HepG2 (cell line): ENCODE data around the gene TUBA4B. TPM values are rescaled to one million over a fixed set of nuclear protein-coding genes. Genes with fewer than 3 reads are reported as not detected.

Experiments
- ATAC-seq: fragments of 200-7000 bp; cut with Tn5 transposase; 3 replicates; pipeline ENCODE4 v1.9.1; 2020; ENCODE audit warnings: mild to moderate bottlenecking, moderate library complexity
- BruUV-seq: library from RNA; stranded (reverse); fragments of 400-500 nt; replicated peaks from 2 replicates; lab custom pipeline; 2021; lab: Mats Ljungman, UMichigan
- CTCF ChIA-PET: fragments of 300-600 bp; formaldehyde crosslinking; extraction: SDS; loops from one replicate; lab custom pipeline; 2021; ENCODE audit warnings: low total read pairs, inconsistent platforms, low intra/inter-chr PET ratio; lab: Yijun Ruan, JAX
- POLR2A ChIA-PET: fragments of 350-600 bp; sonication (Branson Sonifier 250); formaldehyde crosslinking; loops from one replicate; lab custom pipeline; 2020; ENCODE audit warnings: antibody characterized with exemption, inconsistent platforms; lab: Yijun Ruan, JAX
- DNase-seq: peaks from one replicate; pipeline ENCODE4 v3.0.0-alpha.2; 2015; ENCODE audit warnings: low spot score
- FAIRE-seq: peaks from 3 replicates; lab custom pipeline; 2011; peaks lifted over from hg19 to GRCh38; lab: Jason Lieb, UNC
- H2AFZ ChIP-seq: one replicate; pipeline ENCODE4 v1.6.1; 2011; ENCODE audit warnings: low read length, inconsistent platforms
- H3K27ac ChIP-seq: fragments of 300-600 bp; 3 replicates; pipeline ENCODE4 v1.8.0; 2011; ENCODE audit warnings: mixed run types, mild to moderate bottlenecking, mixed read lengths, low read length, inconsistent platforms; ENCODE audit not compliant: insufficient read depth; ENCODE audit errors: extremely low read length
- H3K27me3 ChIP-seq, 2 experiments: fragments of 200-600 bp in 1 of 2; 2 replicates in 1 of 2; 3 replicates in 1 of 2; pipeline versions ENCODE4 v1.6.0 to v1.8.0; 2011; ENCODE audit warnings: low read length in 2 of 2, mild to moderate bottlenecking in 2 of 2, moderate library complexity in 2 of 2, inconsistent platforms in 1 of 2; ENCODE audit not compliant: insufficient read depth in 2 of 2, control insufficient read depth in 1 of 2
- H3K36me3 ChIP-seq, 2 experiments: fragments of 200-600 bp in 1 of 2; replicated peaks in 1 of 2; 2 replicates in 1 of 2; 3 replicates in 1 of 2; pipeline versions ENCODE4 v1.5.1 to v1.8.0; 2011; ENCODE audit warnings: low read length in 2 of 2, inconsistent platforms in 1 of 2; ENCODE audit not compliant: insufficient read depth in 2 of 2, control insufficient read depth in 1 of 2
- H3K4me1 ChIP-seq: 2 replicates; pipeline ENCODE4 v1.5.1; 2012; ENCODE audit warnings: low read length, inconsistent platforms; ENCODE audit not compliant: insufficient read depth
- H3K4me2 ChIP-seq: 2 replicates; pipeline ENCODE4 v1.6.0; 2011; ENCODE audit warnings: low read depth, low read length, inconsistent platforms
- H3K4me3 ChIP-seq, 3 experiments: fragments of 200-600 bp in 1 of 3; sonication (generic), shearing (Covaris generic) in 1 of 3; replicated peaks in 1 of 3; 2 replicates each; pipeline ENCODE4 v1.5.1; 2011 to 2016; ENCODE audit warnings: low read length in 3 of 3, inconsistent platforms in 2 of 3, low read depth in 2 of 3, mild to moderate bottlenecking in 2 of 3, control low read depth in 1 of 3, mixed read lengths in 1 of 3; ENCODE audit not compliant: insufficient read depth in 1 of 3
- H3K79me2 ChIP-seq: one replicate; pipeline ENCODE4 v1.6.1; 2011; ENCODE audit warnings: low read length, inconsistent platforms; ENCODE audit not compliant: insufficient read depth
- H3K9ac ChIP-seq: 2 replicates; pipeline ENCODE4 v1.6.0; 2011; ENCODE audit warnings: mild to moderate bottlenecking, low read depth, low read length, inconsistent platforms; ENCODE audit not compliant: insufficient read depth
- H3K9me3 ChIP-seq: 2 replicates; pipeline ENCODE4 v1.5.1; 2012; ENCODE audit warnings: mild to moderate bottlenecking, low read length
- H4K20me1 ChIP-seq: 2 replicates; pipeline ENCODE4 v1.6.0; 2011; ENCODE audit warnings: inconsistent platforms, mild to moderate bottlenecking, low read length, moderate library complexity; ENCODE audit not compliant: insufficient read depth
- ARNTL ChIP-seq: sonication (generic); formaldehyde crosslinking; IDR thresholded peaks from 2 replicates; pipeline ENCODE4 v1.4.0; 2020; ENCODE audit warnings: mild to moderate bottlenecking, missing genetic modification reagents
- EP300 ChIP-seq, 3 experiments: sonication (generic) in 1 of 3; formaldehyde crosslinking in 1 of 3; IDR thresholded peaks; 2 replicates each; pipeline versions ENCODE4 v1.5.1 to v1.6.1; 2011 to 2020; ENCODE audit warnings: low read depth in 2 of 3, low read length in 2 of 3, borderline replicate concordance in 1 of 3, improper control_type of control experiment in 1 of 3, mild to moderate bottlenecking in 1 of 3, missing genetic modification reagents in 1 of 3, moderate library complexity in 1 of 3
- HNRNPUL1 ChIP-seq: fragments of 200-400 bp; formaldehyde crosslinking; IDR thresholded peaks from 2 replicates; pipeline ENCODE4 v1.6.1; 2017; ENCODE audit warnings: low read depth, mild to moderate bottlenecking, low read length, moderate library complexity
- HOXA9 ChIP-seq: sonication (generic); formaldehyde crosslinking; IDR thresholded peaks from 2 replicates; pipeline ENCODE4 v1.8.1; 2022; ENCODE audit warnings: missing genetic modification reagents, mild to moderate bottlenecking, moderate library complexity, borderline replicate concordance
- MED13 ChIP-seq: sonication (generic); formaldehyde crosslinking; IDR thresholded peaks from 2 replicates; pipeline ENCODE4 v1.5.0; 2020; ENCODE audit warnings: missing genetic modification reagents
- SAFB2 ChIP-seq: sonication (generic); formaldehyde crosslinking; IDR thresholded peaks from 2 replicates; pipeline ENCODE4 v1.5.1; 2020; ENCODE audit warnings: missing genetic modification reagents, low read depth, mild to moderate bottlenecking, borderline replicate concordance
- ZNF329 ChIP-seq: sonication (generic); formaldehyde crosslinking; IDR thresholded peaks from 2 replicates; pipeline ENCODE4 v1.9.0; 2021; ENCODE audit warnings: low read depth, mild to moderate bottlenecking, missing genetic modification reagents
- ZNF792 ChIP-seq: IDR thresholded peaks from 2 replicates; pipeline ENCODE4 v1.6.1; 2016
- ZSCAN12 ChIP-seq: sonication (generic); formaldehyde crosslinking; IDR thresholded peaks from 2 replicates; pipeline ENCODE4 v1.9.0; 2021; ENCODE audit warnings: mild to moderate bottlenecking, missing genetic modification reagents
- WGBS: methylation state at CpG from one replicate; pipeline ENCODE4 v1.1.6; 2017; ENCODE audit warnings: low lambda C conversion rate; 5-methylcytosine and 5-hydroxymethylcytosine counted together
- in situ Hi-C: cut with HindIII; loops from 2 replicates; pipeline ENCODE4 v1.10.0; 2017; ENCODE audit warnings: low pct_unique_long_range_greater_than_20kb; ENCODE audit not compliant: extremely low pct_ligation_motif_present
- intact Hi-C: fragments of 100-400 bp; cut with micrococcal nuclease; formaldehyde crosslinking; loops from one replicate; pipeline ENCODE4 v1.10.0; 2022; ENCODE audit not compliant: unreplicated experiment
- polyA plus RNA-seq, 8 experiments: library from polyadenylated mRNA; depleted of rRNA in 3 of 8; stranded (reverse) in 7 of 8; unstranded in 1 of 8; fragments of >200 nt; fragmentation: Illumina TruSeq in 4 of 8; extraction: Trizol in 4 of 8; gene quantifications; 2 replicates each; pipeline versions ENCODE4 v1.2.1 to v1.2.3, GENCODE V29; 2011 to 2016; ENCODE audit warnings: low read depth in 4 of 8, missing spikeins in 1 of 8, mixed read lengths in 1 of 8; ENCODE audit not compliant: insufficient read depth in 1 of 8
- total RNA-seq, 5 experiments: library from RNA; depleted of rRNA; stranded (reverse); fragments of >200 nt; fragmentation: Illumina TruSeq; extraction: Trizol; gene quantifications; 2 replicates each; pipeline ENCODE4 v1.2.3, GENCODE V29; 2016; ENCODE audit warnings: low read depth in 1 of 5
- TF ChIP-seq, protein P1 (sequence below): sonication (generic); formaldehyde crosslinking; IDR thresholded peaks from 2 replicates; pipeline ENCODE4 v1.8.0; 2022; ENCODE audit warnings: missing genetic modification reagents, low read depth, mild to moderate bottlenecking, borderline replicate concordance

TUBA4B gene
- total and polyA plus RNA-seq, 2 of the 13 experiments (the other 11 are each of a cell fraction or from before 2014, with no cell fraction given): 0.18 to 0.22 TPM

DNA sequence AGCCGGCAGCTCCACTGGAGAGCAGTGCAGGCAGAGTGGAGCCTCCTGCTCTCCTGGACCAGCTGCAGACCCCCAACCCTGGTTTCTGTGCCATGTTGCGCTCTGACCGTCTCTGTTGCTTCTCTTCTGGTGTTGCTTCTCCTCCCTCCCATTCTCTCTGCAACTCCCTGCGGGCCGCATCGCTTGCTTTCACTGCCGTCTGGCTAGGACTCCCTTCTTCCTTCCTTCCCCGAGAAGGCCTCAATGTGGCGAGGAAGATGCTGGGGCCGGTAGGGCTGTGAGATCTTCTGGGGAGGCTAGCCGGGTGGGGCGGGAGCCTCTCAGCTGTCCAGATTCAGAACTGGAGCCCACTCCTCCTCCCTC is 32.3 kb downstream of the TUBA4B start:
- Histone ChIP-seq H3K27ac (no peak overlapping the region), H3K27me3 (peaks cover 0 to 3% of the 10 kb centered on the region in 2 experiments; a peak in 3 of 5 replicates), H3K9me3 (no peaks in the 10 kb centered on the region), H3K79me2 (no peaks in the 10 kb centered on the region), H2AFZ (no peak overlapping the region), H3K9ac (no peak overlapping the region), H3K4me2 (no peak overlapping the region), H3K4me1 (peaks cover 11% of the 10 kb centered on the region; the same call in 1 of the 2 replicates), H3K4me3 (no peak overlapping the region), H3K36me3 (peaks cover 4 to 10% of the 10 kb centered on the region in 2 experiments; a peak in 4 of 5 replicates), H4K20me1 (no peaks in the 10 kb centered on the region)
- BruUV-seq: no TSS peak
- intact Hi-C loops: no loop called here
- DNase-seq: no peak
- no peak for ATAC-seq
- in situ Hi-C loops: no loop called here
- WGBS: 98% methylated on average over 12 of the region's 12 CpGs
- FAIRE-seq: no peak
- POLR2A ChIA-PET: no interaction called here
- TF ChIP-seq ARNTL: no peak
- TF ChIP-seq ZSCAN12 (CRISPR knock-in tag): no peak
- no peak for TF ChIP-seq SAFB2 (CRISPR knock-in tag)
- no peak for TF ChIP-seq MED13
- no peak for TF ChIP-seq HOXA9 (CRISPR knock-in tag)
- TF ChIP-seq ZNF329: no peak
- TF ChIP-seq HNRNPUL1: no peak
- no peak for TF ChIP-seq EP300 (IDR thresholded peaks at IDR 0.05; ENCODE audit: low read depth in 2 of 2, low read length in 2 of 2)
- TF ChIP-seq EP300 (CRISPR knock-in tag; IDR thresholded peaks at IDR 0.05; ENCODE audit: borderline replicate concordance): no peak
- TF ChIP-seq, protein P1, sequence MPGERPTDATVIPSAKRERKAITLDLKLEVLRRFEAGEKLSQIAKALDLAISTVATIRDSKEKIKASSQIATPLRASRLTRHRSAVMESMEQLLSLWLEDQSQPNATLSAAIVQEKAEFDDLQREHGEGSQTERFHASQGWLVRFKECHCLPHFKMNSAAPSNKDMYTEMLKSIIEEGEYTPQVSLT (CRISPR knock-in tag): no peak
- TF ChIP-seq ZNF792 (CRISPR knock-in tag): no peak
- CTCF ChIA-PET: no interaction called here
